ENCODE measurements around the gene CNTFR.

Gene CNTFR

DNA sequence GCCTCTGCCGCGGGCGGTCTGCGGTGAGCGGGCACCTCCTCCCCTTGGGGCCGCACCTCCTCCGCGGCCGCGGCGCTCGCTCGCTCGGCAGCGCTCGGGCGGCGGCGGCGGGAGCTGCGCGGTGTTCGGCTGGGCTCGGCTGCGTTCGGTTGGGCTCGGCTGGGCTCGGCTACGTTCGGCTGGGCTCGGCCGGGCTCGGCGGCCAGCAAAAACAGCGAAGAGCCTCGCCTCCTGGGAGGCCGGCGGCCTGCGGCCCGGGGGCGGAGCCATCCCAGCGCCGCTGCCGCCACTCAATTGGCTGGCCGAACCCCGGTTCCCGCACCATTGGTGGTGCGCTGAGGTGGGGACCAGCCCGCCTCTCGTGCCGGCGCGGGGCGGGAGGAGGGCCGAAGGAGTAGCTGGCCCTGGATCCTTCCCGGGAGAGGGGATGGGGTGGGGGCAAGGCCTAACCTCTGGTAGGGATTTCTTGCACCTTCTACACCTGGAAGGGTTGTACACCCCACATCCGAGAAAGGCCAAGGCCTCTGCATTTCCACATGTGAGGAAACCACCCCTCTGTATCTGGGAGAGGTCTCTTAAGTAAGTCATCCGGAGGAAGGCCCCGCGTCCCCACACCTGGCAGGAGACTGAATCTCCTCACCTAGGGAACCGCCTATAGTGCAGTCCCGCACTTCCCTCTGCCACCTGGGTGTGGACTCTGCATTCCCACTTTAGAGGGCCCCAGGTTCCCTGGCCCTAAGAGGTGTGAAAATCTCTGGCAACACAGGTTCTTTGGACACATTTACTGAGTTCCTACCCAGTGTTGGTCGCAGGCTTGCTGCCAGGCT is 66.3 kb downstream of the CNTFR start, which contains the start of gene ENHO:
ENHO (minus strand) TSS at position 20 of the 827 bp plus-strand sequence. CDS start 1,295 bp downstream, outside the sequence.
- peak; percentile 83 for DNase-seq (ENCODE audit: low spot score)

DNA sequence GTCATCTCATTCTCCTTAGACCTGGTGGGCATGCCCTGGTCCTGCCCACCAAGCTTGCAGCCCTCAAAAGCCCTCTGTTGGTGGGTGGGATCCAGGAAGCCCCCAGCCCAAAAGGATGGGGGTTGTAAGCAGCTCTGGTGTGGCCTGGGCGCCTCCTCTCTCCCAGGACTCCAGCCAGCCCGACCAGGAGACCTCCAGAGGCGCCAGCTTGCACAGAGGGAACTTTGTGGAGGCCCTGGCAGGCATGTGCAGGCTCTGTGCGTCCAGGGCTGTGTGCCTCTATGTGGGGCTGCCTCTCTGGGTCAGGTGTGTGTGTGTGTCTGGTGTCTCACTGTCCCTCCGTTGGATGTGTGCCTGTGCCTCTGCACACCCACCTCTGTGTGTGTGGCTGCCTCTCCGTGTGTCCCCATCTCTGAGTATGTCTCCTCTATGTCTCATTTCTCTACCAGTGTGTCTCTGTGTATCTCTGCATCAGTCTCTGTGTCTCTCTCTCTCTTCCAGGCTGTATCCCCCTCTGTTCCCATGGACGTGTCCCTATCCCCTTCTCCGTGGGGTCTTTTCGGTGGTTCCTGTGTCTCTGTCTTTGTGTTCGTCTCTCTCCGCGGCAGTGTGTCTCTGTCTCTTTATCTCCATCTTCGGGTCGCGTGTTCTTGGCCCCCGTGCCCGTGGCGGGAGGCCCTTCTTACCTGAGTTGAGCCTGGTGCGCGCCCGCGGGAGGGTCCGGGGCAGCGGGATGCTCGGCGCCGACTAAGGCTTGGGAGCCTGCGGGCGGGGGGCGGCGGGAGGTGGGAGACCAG is 67.2 kb downstream of the CNTFR start:
- no peak for DNase-seq (ENCODE audit: low spot score)

DNA sequence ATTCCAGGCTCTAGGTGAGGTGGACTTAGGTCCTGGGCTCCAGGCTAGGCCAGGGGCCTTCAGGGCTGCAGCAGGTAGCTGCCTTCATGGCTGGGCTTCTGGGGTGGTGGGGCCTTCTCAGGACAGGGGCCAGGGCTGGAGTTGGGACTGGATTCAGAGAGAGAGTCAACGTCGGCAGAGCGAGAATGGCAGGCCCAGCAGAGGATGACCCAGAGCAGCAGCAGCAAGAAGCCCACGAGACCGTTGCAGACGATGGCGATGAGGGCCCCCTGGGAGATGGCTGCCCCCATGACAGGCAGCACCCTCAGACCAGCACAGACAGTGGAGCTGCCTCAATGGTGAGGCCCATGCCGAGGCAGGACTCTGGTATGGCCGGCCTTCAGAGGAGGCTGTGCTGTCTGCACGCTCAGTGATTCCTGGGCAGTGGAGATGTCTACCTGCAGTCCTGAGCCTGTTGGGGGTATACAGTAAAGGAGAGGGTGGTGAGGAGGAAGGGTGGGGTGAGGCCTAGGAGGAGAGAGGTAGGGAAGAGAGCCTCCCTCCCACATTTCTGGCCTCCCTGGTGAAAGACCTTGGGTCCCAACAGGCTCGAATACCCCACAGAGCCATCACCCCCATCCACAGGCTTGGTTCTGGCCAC is 68.0 kb downstream of the CNTFR start:
- DNase-seq (ENCODE audit: low spot score): no peak

DNA sequence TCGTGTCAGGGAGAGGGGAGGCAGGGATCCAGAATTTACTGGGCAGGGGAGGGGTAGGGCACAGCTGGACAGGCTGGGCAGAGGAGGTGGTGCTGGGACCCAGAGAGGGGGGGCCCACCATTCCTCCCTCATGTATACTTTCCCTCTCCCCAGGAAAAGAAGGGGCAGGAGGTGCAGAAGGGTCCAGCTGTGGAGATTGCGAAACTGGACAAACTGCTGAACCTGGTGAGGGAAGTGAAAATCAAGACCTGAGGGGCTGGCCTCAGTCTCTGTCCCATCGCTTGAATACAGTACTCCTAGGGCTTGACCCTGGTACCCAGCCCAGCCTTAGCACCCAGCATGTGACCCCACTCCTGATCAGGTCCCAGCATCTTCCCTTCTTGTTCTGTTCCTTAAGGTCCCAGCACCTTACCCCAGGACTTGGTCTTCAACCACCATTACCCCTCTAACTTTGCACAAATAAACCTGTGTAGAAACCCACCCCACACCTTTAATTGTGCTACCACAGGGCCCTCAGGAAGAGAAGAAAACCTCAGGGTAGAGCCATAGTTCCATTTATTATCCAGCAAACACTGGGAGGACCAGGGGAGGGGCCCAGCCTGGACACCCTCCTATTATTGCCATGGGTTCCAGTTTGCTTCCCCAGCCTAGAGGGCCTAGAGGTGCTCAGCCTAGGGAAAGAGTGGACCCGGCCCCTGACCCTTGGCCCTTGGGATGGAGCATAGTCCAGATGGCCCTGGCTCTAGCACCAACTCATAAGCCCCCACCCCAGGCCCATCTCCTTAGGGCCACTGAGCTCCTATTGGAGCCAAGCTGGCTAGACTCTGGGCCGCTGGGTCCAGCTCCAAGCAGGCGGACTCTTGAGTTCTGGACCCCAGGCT is 68.8 kb downstream of the CNTFR start:
- no peak for DNase-seq (ENCODE audit: low spot score)

DNA sequence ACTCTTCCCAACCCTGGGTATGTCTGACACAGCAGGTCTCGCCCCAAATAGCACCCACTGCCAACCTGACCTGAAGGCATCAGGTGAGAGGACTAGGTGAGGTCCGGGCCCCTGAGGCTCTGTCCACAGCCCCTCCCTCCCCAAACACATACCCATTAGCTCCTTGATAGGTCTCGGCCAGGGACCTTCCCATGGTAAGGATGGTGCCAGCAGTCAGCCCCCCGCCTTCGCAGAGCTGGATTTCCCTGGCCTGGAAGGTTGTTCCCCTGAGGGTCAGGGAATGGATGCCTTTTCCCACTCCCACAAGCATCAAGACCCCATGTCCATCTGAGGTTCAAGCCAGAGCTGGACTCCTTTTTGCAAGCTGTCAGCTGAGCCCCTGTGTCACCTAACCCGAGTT is 69.4 kb downstream of the CNTFR start:
- no peak for DNase-seq (ENCODE audit: low spot score)

DNA sequence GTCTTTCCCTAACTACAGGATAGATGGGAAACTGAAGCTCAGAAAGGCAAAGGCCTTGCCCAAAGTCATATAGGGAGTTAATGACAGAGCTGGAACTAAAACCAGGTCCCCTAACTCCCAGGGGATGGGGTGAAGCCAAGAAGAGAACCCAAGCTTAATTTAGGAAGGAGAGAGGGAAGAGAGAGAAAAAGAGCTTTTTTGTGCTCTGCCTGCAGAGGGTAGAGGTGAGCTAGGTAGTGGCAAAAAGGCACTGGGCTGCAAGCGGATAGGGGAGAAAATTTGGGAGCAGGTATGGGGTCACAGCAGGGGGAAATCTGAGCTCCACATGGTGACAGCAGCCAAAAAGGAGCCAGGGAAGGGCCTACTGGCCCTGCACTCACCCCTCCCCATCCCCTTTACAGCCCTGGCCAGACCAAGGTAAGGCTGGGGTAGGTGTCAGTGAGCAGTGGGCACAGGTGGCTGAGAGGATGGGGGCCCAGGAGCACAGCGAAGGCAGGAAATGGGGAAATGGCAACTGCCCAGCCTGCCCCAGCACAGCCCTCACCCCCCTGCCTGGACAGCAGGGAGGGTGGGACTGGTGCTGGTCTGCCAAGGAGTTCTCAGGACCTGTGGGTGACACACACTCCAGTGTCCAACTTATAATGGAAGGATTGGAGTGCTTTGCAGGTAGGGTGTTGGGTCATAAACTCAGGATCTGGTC is 70.1 kb downstream of the CNTFR start:
- no peak for DNase-seq (ENCODE audit: low spot score)

DNA sequence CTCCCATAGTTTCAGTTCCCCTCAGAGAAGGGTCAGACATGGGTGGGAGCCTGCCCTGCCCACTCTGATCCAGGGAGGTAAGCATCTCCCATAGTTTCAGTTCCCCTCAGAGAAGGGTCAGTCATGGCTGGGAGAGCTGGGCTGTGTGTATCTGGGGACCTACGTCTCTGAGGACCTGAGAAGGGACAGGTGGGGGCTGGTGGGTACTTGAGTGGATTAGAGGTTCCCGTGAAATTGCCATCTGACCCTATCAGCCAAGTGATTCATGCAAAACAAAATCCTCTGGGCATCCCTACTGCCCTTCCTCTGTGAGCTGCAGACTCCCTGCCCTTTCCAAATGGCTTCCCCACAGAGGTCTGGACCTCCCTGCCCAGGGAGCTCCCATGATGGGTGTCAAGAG is 70.6 kb downstream of the CNTFR start:
- no peak for DNase-seq (ENCODE audit: low spot score)

DNA sequence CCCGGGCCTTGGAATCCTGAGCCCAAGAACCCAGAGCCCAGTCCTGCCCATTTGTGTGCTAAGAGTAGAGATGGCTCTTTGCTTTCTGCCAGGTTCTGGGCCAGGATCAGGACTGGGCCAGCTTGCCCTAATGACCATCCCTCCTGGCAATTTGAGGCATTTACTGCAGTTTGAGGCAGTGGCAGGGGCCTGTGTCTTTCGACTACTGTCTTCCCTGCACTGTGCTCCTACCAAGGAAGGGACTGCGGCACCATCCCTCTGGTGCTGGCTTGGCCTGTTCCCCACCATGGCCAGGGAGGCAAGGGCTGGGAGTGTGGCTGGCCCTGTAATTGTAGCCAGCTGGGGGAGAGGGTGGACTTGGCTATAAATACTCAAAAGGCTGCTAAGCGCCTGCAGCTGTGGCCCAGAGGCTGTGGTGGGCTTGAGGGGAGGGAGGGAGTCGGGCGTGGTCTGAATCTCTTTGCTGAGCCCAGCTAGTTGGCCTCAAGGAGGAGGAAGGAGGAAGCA is 71.4 kb downstream of the CNTFR start:
- no peak for DNase-seq (ENCODE audit: low spot score)

DNA sequence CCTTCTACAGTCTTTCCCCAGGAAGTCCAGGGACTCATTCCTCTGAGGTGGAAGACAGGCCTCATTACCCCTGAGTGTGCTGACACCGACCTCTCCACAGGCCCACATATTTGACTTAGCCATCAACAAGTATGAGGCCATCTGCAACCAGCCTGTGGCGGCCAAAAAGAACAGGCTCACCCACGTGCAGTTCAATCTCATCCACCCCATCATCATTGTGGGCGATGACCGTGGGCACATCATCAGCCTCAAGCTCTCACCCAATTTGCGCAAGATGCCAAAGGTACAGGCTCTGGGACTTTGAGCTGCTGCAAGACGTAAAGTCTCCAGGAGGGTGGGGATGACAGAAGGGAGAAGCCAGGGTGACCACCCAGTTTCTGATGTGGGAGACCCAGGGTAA is 72.3 kb downstream of the CNTFR start:
- DNase-seq (ENCODE audit: low spot score): no peak

DNA sequence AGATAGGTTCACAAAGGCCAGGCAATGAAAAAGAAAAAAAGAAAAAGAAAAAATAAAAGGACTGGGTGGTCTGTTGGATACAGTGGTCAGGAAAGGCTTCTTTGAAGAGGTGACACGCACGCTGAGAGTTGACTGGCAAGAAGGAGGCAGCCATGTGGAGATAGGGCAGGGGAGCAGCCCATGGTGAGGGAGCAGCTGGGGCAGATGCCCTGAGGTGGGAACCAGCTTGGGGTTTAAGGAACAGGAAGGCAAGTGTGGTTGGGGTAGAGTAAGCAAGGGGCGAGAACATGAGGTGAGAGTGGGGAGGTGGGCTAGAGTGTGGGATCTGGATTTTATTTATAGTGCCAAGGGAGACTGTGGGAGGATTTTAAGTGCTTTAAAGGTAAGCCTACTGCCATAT is 73.6 kb downstream of the CNTFR start:
- no peak for DNase-seq (ENCODE audit: low spot score)

DNA sequence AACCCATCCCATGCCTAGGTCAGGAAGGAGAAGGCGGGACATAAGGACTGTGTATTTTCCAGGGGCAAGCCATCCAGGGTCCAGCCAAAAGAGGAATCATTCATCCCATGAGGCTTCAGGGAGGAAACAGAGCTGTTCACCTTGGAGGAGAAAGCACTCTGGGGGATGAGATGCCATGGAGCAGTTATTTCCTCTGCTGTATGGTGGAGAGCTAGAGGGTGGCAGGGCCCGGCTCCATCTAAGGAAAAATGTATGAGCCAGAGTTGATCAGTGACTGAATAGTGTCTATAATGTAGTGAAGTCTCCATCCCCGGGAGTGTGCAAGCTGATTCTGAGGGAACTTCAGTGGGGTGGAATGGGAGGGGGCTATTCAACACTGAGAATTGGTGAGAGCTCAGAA is 74.7 kb downstream of the CNTFR start:
- no peak for DNase-seq (ENCODE audit: low spot score)

DNA sequence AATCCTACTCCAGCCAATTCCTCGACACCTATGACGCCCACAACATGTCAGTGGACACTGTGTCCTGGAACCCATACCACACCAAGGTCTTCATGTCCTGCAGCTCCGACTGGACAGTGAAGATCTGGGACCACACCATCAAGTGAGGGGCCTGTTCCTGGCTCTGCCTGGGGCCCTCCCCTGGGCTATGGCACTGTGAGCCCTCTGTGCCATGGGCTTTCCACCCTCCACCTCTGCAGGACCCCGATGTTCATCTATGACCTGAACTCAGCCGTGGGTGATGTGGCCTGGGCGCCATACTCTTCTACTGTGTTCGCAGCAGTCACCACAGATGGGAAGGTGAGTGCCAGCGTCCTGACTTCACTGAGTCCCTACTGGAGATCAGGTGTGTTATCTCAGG is 75.1 kb downstream of the CNTFR start:
- no peak for DNase-seq (ENCODE audit: low spot score)

DNA sequence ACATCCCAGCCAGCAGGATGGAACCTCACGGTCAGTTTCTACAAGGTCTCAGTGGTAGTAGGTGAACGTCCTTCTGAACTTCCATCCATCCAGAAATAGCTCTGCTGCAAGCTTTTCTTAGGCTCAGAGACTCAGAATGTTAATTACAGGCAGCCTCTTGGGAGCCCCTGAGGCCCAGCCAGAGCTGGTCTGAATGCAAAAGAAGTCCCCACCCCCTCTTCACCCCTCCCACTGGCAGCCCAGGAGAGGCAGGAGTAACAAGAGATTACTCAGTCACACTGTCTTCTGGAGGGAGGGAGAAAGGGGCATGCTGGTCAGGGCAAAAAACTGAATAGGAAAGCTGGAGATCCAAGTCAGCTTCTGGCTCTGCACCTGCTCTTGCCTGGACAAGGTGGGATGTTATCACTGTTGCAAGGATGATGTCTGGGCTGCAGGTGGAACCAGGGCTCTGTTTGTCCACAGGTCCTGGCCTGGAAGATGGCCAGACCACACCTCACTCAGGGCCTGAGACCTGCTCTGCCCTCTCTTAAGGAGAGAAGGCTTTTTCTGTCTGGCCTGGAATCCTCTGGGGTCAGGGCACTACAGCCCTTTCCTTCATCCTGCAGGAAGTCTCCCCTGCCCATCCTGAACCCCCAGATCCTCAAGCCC is 75.8 kb downstream of the CNTFR start:
- DNase-seq (ENCODE audit: low spot score): no peak

DNA sequence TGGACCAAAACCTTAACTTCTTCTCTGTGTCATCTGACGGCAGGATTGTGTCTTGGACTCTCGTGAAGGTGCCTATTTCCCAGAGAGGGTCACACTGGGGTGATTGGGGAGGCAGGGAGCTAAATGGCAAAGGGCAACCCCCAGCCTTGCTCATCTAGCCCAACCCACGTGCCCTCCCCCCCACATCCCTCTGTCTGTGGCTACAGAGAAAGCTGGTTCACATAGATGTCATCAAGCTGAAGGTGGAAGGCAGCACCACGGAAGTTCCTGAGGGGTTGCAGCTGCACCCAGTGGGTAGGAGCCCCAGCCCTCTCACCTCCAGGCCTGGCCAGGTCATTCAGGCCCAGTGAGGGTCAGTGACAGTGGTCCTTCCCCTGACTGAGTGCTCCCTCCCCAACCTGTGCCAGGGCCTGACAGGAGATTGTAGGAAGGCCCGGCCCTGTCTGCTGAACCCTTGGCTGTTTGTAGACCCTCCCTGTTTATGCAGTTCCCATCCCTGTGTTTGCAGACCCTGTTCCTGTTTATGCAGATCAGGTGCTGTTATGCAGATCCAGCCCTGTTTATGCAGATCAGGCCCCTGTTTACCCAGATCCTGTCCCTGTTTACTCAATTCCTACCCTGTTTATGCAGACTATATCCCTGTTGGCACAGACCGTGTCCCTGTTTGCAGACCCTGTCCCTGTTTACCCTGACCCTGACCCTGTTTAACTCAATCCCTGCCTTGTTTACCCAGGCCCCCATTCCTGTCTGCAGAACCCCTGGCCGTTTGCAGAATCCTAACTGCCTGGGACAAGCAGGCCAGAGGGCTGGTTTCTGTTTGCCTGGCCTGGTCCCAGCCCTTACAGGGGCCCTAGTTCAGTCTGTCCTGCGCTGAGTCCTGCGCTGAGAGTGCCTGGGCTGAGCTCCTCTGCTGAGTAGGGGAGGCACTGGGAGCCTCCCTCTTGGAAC is 77.1 kb downstream of the CNTFR start:
- no peak for DNase-seq (ENCODE audit: low spot score)

DNA sequence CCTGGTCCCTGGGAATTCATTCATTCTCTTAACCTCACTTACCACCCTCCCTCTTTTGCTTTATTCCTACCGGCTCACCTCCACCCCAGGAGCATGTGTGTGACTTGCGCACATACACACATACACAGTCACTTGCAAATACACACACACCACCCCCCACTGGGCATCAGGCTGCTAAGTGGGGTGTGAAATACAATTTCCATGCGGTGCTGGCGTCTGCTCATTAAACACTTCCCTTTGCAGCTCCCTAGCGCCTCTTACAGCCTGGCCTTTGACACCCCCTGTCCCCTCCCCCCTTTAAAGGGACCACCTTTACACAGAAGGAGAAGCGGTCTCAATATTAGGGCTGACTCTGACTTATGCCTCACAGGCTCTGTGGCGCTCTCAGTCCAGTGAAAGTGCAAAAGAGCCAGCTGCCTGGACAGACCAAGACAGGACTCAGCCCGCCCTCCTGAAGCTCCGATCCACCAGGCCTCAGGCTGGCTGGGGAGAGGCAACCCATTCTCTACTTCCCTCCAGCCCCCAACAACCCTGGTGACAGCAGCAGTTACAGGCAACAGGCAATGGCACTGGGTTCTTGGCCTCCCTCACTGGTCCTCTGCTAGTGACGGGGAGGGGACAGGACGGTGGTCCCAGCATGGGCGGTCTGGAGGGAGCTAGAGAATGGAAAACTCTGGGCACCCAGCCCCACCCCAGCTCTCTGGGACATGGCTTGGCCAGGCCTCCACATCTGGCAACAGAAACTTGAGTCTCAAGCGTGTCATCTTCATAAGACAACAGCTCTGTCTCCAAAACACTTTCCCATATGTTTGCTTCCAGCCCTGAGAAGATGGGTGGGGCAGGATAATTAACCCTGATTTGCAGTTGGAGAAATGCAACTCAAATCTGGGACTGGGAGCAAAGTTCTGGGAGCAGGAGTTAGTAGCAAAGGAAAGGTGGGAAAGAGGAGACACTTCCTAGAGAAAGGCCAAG is 78.7 kb downstream of the CNTFR start:
- DNase-seq (ENCODE audit: low spot score): no peak

DNA sequence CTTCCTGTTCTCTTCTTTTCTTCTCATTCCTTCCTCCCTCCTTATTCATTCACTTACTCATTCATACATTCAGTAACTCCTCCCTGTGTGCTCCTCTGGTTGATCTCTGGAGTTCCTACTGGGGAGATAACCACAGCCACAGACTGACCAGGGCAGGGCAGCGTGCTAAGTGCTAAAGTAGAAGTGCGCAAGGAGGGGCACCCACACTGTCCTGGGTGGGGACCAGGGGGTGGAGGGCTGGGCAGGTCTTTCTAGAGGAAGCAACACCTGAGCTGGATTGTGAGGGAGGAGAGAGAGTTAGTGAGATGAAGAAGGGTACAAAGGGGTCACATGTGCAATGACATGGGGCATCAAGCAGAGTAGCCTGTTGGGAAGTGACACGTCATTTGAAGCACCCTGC is 80.6 kb downstream of the CNTFR start:
- DNase-seq (ENCODE audit: low spot score): no peak

DNA sequence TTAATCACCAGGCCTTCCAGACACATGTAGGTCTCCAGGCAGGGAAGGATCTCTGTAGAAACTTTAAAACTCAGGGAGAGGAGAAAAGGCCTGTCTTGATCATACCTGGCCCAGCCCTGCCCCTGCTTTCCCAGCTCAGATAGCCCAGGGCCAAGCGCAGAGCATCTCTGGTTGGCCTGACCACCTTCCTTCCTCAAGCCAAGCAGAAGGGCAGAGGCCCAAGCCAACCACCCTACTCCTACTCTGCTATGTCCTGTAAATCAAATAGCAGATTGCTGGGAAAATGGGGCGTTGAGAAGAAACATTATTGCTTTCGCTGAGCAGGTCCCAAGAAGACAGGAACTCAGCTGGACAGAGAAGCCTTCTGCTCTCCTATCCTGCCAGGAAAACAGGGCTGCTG is 81.1 kb downstream of the CNTFR start:
- DNase-seq (ENCODE audit: low spot score): no peak

DNA sequence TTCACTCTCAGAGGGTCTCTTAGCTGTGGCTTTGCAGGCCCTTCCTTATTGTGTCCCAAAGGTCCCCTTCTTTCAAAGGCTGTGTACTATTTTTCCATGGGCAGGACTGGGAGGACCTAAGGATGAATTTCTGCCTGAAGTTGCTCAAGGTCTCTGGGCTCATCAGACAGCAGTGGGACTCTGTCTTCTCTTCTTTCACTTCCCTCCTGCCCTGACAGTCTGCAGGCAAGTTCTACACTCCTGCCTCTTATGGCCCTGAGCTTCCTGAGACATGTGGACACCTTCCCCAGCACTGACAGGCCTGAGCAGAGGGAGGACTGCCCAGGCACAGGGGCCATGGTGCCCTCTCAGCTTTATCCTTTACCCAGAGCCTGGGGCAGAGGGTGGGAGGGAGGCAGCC is 81.6 kb downstream of the CNTFR start:
- DNase-seq (ENCODE audit: low spot score): no peak
